Endodermal cell (in vitro differentiated cells): ENCODE results near the gene KIF4B. TPM values are rescaled to one million over a fixed set of nuclear protein-coding genes. Genes with fewer than 3 reads are reported as not detected.
"Not testable (repeated sequence)": the region's sequence is repeated elsewhere in the genome, so short reads cannot be mapped to it uniquely, and the experiment has no call there.

Experiments
- DNase-seq: peaks from one replicate; pipeline ENCODE4 v3.0.0-alpha.2; 2017
- H3K27ac ChIP-seq: 2 replicates; pipeline ENCODE4 v1.5.1; 2013; ENCODE audit warnings: mild to moderate bottlenecking, low read depth, low read length, moderate library complexity
- H3K27me3 ChIP-seq: 2 replicates; pipeline ENCODE4 v1.6.1; 2013; ENCODE audit warnings: mild to moderate bottlenecking, low read length, moderate library complexity; ENCODE audit not compliant: insufficient read depth, control insufficient read depth, poor library complexity, severe bottlenecking
- H3K36me3 ChIP-seq: 2 replicates; pipeline ENCODE4 v1.7.0; 2013; ENCODE audit warnings: mild to moderate bottlenecking, low read length, moderate library complexity; ENCODE audit not compliant: control insufficient read depth, insufficient read depth
- H3K4me1 ChIP-seq: one replicate; pipeline ENCODE4 v1.7.0; 2013; ENCODE audit warnings: low read length; ENCODE audit not compliant: control insufficient read depth, insufficient read depth
- H3K4me3 ChIP-seq: 2 replicates; pipeline ENCODE4 v1.5.1; 2013; ENCODE audit warnings: mild to moderate bottlenecking, low read length, moderate library complexity
- H3K9ac ChIP-seq: 2 replicates; pipeline ENCODE4 v1.6.1; 2013; ENCODE audit warnings: mild to moderate bottlenecking, low read length, moderate library complexity; ENCODE audit not compliant: poor library complexity, severe bottlenecking; ENCODE audit errors: extremely low read depth
- H3K9me3 ChIP-seq: 2 replicates; pipeline ENCODE4 v1.6.1; 2013; ENCODE audit warnings: mild to moderate bottlenecking, low read length, moderate library complexity; ENCODE audit not compliant: control insufficient read depth
- H3K27ac Mint-ChIP-seq: 2 replicates; pipeline ENCODE4 v1.8.0; 2020; ENCODE audit warnings: mixed read lengths
- H3K27me3 Mint-ChIP-seq: 2 replicates; pipeline ENCODE4 v1.8.0; 2021; ENCODE audit warnings: mild to moderate bottlenecking, mixed read lengths; ENCODE audit not compliant: insufficient read depth
- H3K36me3 Mint-ChIP-seq: 2 replicates; pipeline ENCODE4 v1.8.0; 2020; ENCODE audit warnings: low read depth, mixed read lengths
- H3K4me1 Mint-ChIP-seq: 2 replicates; pipeline ENCODE4 v1.8.0; 2020; ENCODE audit warnings: mixed read lengths
- H3K4me3 Mint-ChIP-seq: 2 replicates; pipeline ENCODE4 v1.8.0; 2020; ENCODE audit warnings: mild to moderate bottlenecking, moderate library complexity, mixed read lengths
- H3K9me3 Mint-ChIP-seq: 2 replicates; pipeline ENCODE4 v1.8.0; 2020; ENCODE audit warnings: mild to moderate bottlenecking, mixed read lengths
- WGBS, 2 experiments: methylation state at CpG; one replicate each; pipeline versions ENCODE4 v1.1.5 to v1.1.7; 2013; ENCODE audit warnings: missing lambda C conversion rate in 2 of 2, mixed read lengths in 1 of 2; ENCODE audit not compliant: insufficient coverage in 1 of 2, insufficient read length in 1 of 2; 5-methylcytosine and 5-hydroxymethylcytosine counted together
- total RNA-seq, 2 donors: library from RNA; stranded (reverse); fragmentation: NEBNext Ultra II Directional in 1 of 2; extraction: Animal tissue kit (Norgen Biotek cat#: 25700) in 1 of 2; gene quantifications; 2 replicates in 1 of 2; 3 replicates in 1 of 2; pipeline ENCODE4 v1.2.1, GENCODE V29; 2021
- TF ChIP-seq, protein P1 (sequence below): fragments of 200-600 bp; sonication (generic); conservative IDR thresholded peaks from 2 replicates; pipeline ENCODE4 v1.5.0; 2021; ENCODE audit warnings: antibody characterized with exemption, mild to moderate bottlenecking

KIF4B gene
- total RNA-seq, 2 donors from 2014 or later = 0.18 TPM; not detected in 1

DNA sequence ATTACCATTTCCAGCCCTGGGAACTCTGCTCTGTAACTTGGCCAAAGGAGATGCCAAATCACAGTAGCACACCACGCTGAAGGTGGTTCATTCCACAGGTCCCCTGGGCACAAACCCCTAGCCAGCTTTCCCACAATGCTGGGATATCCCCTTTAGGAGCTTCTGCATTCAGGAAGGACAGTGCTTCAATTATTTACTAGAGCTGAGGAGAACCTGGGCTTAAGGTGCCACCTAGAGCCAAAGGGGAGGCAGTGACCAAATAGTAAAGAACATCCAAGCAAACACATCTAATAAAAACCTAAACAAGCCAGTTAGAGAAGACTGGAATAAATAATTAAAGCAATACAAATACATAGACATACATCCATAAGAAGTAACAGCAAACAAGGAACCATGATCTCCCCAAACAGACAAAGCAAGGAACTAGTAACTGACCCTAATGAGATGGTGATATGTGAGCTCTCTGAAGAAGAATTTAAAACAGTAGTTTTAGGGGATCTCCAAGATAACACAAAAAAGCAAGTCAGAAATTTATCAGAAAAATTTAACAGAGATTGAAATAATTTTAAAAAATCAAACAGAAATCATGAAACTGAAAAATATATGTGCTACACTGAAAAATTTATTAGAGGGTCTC, 14.6 kb downstream of the KIF4B start:
- no peak overlapping the region for H3K4me3 Mint-ChIP-seq
- H3K4me3 ChIP-seq = no peak overlapping the region
- H3K4me1 Mint-ChIP-seq = no peaks in the 10 kb centered on the region
- H3K9me3 Mint-ChIP-seq = no peaks in the 10 kb centered on the region
- WGBS, 2 experiments = 22% methylated on average over 1 of the region's 1 CpG; no CpG with 5 or more reads in 1 of the 2 experiments
- DNase-seq = peak; percentile 64
- H3K27me3 ChIP-seq = no peaks in the 10 kb centered on the region
- no peaks in the 10 kb centered on the region for H3K36me3 ChIP-seq
- no peaks in the 10 kb centered on the region for H3K36me3 Mint-ChIP-seq
- no peaks in the 10 kb centered on the region for H3K9me3 ChIP-seq
- H3K27ac ChIP-seq = no peak overlapping the region
- no peak overlapping the region for H3K9ac ChIP-seq
- no peak overlapping the region for H3K27ac Mint-ChIP-seq
- peaks cover 3% of the 10 kb centered on the region for H3K27me3 Mint-ChIP-seq
- no peaks in the 10 kb centered on the region for H3K4me1 ChIP-seq
- TF ChIP-seq, protein P1, sequence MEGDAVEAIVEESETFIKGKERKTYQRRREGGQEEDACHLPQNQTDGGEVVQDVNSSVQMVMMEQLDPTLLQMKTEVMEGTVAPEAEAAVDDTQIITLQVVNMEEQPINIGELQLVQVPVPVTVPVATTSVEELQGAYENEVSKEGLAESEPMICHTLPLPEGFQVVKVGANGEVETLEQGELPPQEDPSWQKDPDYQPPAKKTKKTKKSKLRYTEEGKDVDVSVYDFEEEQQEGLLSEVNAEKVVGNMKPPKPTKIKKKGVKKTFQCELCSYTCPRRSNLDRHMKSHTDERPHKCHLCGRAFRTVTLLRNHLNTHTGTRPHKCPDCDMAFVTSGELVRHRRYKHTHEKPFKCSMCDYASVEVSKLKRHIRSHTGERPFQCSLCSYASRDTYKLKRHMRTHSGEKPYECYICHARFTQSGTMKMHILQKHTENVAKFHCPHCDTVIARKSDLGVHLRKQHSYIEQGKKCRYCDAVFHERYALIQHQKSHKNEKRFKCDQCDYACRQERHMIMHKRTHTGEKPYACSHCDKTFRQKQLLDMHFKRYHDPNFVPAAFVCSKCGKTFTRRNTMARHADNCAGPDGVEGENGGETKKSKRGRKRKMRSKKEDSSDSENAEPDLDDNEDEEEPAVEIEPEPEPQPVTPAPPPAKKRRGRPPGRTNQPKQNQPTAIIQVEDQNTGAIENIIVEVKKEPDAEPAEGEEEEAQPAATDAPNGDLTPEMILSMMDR = peak; percentile 78

DNA sequence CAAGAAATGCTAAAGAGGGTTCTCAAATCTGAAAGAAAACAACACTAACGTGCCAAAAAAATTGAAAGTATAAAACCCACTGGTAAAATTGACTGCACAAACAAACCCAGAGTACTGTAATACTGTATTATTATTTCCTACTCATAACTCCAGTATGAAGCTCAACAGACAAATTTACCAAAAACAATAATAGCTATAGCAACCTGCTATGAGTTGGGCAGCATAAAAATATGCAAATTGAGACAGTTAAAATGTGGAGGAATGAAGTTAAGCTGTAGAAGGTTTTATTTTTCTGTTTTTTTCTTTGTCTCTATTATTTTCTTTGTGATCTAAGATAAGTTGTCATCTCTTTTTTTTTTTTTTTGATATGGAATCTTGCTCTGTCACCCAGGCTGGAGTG, 15.7 kb downstream of the KIF4B start:
- H3K36me3 Mint-ChIP-seq = no peaks in the 10 kb centered on the region
- Histone ChIP-seq H3K27me3 (no peaks in the 10 kb centered on the region), H3K4me1 (no peaks in the 10 kb centered on the region), H3K27ac (no peak overlapping the region), H3K9ac (no peak overlapping the region), H3K4me3 (no peak overlapping the region), H3K9me3 (no peaks in the 10 kb centered on the region), H3K36me3 (no peaks in the 10 kb centered on the region)
- WGBS, 2 experiments = 87% methylated on average over 1 of the region's 1 CpG; no CpG with 5 or more reads in 1 of the 2 experiments
- TF ChIP-seq, protein P1 = no peak
- no peak for DNase-seq
- peaks cover 6% of the 10 kb centered on the region for H3K4me1 Mint-ChIP-seq
- H3K4me3 Mint-ChIP-seq = no peak overlapping the region
- peaks cover 3% of the 10 kb centered on the region for H3K27me3 Mint-ChIP-seq
- H3K9me3 Mint-ChIP-seq = peaks cover 3% of the 10 kb centered on the region
- no peak overlapping the region for H3K27ac Mint-ChIP-seq

DNA sequence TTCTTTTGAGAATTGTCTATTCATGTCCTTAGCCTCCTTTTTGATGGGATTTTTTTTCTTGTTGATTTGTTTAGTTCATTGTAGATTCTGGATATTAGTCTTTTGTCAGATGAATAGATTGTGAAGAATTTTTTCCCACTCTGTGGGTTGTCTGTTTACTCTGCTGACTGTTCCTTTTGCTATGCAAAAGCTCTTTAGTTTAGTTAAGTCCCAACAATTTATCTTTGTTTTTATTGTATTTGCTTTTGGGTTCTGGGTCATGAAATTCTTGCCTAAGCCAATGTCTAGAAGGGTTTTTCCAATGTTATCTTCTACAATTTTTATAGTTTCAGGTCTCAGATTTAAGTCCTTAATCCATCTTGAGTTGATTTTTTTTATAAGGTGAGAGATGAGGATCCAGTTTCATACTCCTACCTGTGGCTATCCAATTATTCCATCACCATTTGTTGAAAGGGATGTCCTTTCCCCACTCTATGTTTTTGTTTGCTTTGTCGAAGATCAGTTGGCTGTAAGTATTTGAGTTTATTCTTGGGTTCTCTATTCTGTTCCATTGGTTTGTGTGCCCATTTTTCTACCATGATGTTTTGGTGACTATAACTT, 20.7 kb downstream of the KIF4B start:
- H3K27me3 Mint-ChIP-seq, H3K9me3 Mint-ChIP-seq, H3K4me1 ChIP-seq, H3K27ac ChIP-seq, H3K36me3 Mint-ChIP-seq, H3K9ac ChIP-seq, H3K4me3 Mint-ChIP-seq, H3K36me3 ChIP-seq, H3K9me3 ChIP-seq, H3K27me3 ChIP-seq, H3K4me3 ChIP-seq, DNase-seq, H3K27ac Mint-ChIP-seq: not testable (repeated sequence)
- 92% methylated on average over 1 of the region's 1 CpG; no CpG with 5 or more reads in 1 of the 2 experiments for WGBS, 2 experiments
- peaks cover 36% of the 10 kb centered on the region for H3K4me1 Mint-ChIP-seq

DNA sequence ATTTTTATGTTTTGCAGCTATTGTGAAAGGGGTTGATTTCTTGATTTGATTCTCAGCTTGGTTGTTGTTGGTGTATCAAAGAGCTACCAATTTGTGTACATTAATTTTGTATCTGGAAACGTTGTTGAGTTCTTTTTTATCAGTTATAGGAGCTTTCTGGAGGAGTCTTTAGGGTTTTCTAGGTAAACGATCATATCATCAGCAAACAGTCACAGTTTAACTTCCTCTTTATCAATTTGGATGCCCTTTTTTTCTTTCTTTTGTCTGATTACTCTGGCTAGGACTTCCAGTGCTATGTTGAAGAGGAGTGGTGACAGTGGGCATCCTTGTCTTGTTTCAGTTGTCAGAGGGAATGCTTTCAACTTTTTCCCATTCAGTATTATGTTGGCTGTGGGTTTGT, 21.5 kb downstream of the KIF4B start:
- H3K27me3 Mint-ChIP-seq, H3K27me3 ChIP-seq, H3K9me3 Mint-ChIP-seq, H3K9ac ChIP-seq, DNase-seq, H3K27ac ChIP-seq, H3K4me3 ChIP-seq, H3K36me3 ChIP-seq, H3K9me3 ChIP-seq, H3K27ac Mint-ChIP-seq, H3K4me3 Mint-ChIP-seq, H3K36me3 Mint-ChIP-seq: not testable (repeated sequence)
- H3K4me1 ChIP-seq = peaks cover 14% of the 10 kb centered on the region
- WGBS, 2 experiments = 85% methylated on average over 2 of the region's 2 CpGs; no CpG with 5 or more reads in 1 of the 2 experiments
- peaks cover 39% of the 10 kb centered on the region for H3K4me1 Mint-ChIP-seq
